Omental fat pad (tissue), 4 donors: ENCODE results near the gene TYW1B. TPM values are rescaled to one million over a fixed set of nuclear protein-coding genes. Genes with fewer than 3 reads are reported as not detected.
"Not testable (repeated sequence)": the region's sequence is repeated elsewhere in the genome, so short reads cannot be mapped to it uniquely, and the experiment has no call there.

ENCODE experiments used
- ATAC-seq: fragments of 150-250 bp; one replicate; pipeline ENCODE4 v1.9.1; 2016; ENCODE audit warnings: mild to moderate bottlenecking, moderate library complexity; ENCODE audit not compliant: low FRiP score
- DNase-seq: peaks from one replicate; pipeline ENCODE4 v3.0.0-alpha.2; 2019; ENCODE audit warnings: low spot score
- total RNA-seq, 4 donors: library from RNA; depleted of rRNA; stranded (reverse); fragments of >200 nt; gene quantifications; one replicate each; pipeline ENCODE4 v1.1.0, GENCODE V29; 2016
- TF ChIP-seq, protein P1 (sequence below), 3 donors: fragments of 450-650 bp; IDR thresholded peaks; one replicate each; pipeline ENCODE4 v1.5.1; 2016 to 2017; ENCODE audit warnings: antibody characterized with exemption in 3 of 3, mild to moderate bottlenecking in 3 of 3, moderate library complexity in 2 of 3

The TYW1B gene
- total RNA-seq, 4 donors from 2014 or later = 1.9 to 5.8 (median 3.1) TPM

DNA sequence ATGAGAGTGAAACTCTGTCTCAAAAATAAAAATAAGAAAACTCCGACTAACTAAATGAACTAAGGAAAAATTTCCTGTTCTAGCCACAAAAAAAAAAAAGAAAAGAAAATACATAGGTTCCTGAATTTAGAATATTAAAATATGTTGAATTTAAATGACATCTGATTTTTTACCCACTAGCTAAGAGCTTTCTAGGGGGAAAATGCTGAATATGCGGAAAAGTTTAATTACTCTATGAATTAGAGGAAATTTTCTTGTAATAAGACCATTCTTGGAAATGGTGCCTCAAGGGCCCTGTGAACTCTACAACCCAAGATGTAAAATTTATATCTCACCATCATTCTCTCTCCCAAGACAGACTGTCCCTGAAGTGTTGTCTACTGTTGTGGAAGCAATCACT, 250.9 kb downstream of the TYW1B start:
- TF ChIP-seq, protein P1, sequence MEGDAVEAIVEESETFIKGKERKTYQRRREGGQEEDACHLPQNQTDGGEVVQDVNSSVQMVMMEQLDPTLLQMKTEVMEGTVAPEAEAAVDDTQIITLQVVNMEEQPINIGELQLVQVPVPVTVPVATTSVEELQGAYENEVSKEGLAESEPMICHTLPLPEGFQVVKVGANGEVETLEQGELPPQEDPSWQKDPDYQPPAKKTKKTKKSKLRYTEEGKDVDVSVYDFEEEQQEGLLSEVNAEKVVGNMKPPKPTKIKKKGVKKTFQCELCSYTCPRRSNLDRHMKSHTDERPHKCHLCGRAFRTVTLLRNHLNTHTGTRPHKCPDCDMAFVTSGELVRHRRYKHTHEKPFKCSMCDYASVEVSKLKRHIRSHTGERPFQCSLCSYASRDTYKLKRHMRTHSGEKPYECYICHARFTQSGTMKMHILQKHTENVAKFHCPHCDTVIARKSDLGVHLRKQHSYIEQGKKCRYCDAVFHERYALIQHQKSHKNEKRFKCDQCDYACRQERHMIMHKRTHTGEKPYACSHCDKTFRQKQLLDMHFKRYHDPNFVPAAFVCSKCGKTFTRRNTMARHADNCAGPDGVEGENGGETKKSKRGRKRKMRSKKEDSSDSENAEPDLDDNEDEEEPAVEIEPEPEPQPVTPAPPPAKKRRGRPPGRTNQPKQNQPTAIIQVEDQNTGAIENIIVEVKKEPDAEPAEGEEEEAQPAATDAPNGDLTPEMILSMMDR (IDR thresholded peaks at IDR 0.05) = no peak
- no peak for DNase-seq
- no peak for ATAC-seq

DNA sequence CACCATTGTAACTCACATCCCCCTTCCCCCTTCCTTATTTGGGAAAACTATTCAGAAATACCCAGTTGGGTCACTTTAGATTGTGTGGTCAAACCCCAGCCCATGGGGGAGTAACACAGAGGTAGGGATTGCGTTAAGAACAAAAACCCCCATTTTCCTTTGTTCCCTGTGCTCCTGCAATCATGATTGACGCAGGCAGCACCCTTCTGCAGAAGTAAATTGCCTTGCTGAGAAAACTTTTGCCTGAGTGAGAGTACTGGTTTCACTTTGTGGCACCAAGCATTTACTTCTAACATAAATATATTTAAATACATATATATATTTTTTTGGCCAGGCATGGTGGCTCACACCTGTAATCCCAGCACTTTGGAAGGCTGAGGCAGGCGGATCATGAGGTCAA, 266.0 kb downstream of the TYW1B start:
- not testable (repeated sequence) for ATAC-seq, DNase-seq

DNA sequence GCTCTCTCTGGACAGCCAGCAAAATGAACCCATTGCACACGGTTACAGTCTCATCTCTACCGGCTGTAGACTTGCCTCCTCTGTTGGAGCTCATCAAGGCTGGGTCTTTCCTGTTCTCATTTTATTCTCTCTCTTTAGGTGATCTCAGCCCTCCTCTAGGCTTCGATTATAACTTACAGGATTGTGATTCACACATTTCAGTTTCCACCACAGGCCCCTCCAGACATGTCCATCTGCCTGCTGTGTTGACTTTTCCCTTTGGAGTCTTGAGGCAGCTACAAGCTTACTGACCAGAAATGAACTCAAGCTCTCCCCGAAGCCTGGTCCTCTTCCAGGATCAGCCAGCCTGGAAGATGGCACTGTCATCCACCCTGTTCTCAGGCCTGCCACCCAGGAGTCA, 268.5 kb downstream of the TYW1B start:
- ATAC-seq, DNase-seq: not testable (repeated sequence)

DNA sequence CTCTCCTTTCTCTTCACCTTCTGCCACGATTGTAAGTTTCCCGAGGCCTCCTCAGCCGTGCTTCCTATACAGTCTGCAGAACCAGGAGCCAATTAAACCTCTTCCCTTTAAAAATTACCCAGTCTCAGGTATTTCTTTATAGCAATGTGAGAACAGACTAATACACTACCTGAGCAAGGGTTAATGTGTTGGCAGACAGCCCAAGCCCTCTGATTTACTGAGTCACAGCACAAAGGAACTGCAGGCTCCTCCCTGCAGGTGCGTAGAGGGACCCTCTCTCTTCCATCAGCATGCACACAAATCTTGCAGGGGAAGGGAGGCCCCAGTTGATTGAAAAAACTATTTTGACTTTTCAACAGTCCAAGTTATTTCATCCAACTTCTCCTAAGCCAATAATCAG, 271.3 kb downstream of the TYW1B start:
- not testable (repeated sequence) for ATAC-seq, DNase-seq

DNA sequence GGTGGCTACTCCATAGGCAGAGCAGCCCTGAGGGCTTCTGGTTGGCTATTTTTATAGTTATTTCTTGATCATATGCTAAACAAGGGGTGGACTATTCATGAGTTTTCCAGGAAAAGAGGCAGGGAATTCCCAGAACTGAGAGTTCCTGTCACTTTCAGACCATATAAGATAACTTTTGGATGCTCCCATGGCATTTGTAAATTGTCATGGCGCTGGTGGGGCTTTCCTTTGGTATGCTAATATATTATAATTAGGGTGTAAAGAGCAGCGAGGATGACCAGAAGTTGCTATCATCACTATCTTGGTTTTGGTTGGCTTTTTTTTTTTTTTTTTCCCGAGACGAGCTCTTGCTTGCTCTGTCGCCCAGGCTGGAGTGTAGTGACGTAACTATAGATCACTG, 272.8 kb downstream of the TYW1B start:
- not testable (repeated sequence) for DNase-seq, ATAC-seq

DNA sequence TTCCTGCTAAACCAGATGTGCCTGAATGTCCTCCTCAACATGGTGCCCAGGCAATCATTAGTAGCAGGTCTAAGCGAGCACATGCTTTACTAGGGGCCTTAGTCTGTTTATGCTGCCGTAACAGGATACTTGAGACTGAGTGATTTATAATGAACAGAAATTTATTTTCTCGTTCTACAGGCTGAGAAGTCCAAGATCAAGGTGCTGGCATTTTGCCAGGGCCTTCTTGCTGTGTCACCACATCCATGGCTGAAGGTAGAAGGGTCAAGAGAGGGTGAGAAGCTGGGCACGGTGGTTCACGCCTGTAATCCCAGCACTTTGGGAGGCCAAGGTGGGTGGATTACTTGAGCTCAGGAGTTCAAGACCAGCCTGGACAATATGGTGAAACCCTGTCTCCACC, 273.6 kb downstream of the TYW1B start:
- not testable (repeated sequence) for DNase-seq, ATAC-seq

DNA sequence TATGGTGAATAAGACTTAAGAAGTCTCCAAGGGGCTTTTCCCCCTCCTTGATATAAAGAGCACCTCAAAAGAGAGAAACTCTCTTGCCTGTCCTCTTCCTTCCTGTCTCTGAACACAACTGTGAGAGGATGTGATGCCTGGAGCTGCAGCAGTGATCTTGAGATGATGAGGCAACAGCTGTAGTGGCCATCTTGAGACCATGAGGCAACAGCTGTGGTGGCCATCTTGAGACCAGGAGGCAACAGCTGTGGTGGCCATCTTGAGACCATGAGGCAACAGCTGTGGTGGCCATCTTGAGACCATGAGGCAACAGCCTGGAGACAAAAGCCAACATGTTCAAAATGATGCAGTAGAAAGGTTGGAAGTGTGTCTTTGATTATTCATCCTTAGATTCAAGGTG, 277.5 kb downstream of the TYW1B start:
- ATAC-seq, DNase-seq: not testable (repeated sequence)

DNA sequence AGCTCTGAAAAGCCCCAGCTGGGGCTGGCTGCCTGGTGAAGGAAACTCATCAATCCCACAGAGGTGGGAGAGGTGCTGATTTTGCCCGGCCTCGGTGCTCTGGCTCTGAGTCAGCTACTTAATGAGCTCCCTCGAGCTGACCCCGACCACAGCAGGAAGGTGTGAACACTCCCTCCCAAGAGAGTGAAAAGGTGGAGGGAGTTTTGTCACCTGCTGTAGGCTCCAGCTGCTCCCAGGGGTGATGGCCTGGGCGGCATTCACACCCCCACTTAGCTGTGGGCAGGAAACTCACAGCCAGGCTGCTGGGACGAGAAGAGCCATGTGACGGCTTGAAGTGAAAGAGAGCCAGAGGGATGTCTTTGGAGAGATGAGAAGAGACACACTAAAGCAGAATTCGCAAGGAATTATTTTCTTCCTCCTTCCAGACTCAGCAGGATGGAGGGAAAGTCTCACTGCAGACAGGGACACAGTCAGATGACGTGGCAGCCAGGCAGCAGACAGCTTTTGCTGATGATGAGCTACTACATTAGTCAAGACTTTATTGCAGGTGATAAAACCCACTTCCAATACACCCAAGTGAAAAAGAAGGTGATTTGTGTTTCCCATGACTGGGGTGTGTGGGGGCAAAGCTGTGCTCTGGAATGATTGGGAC, 281.3 kb downstream of the TYW1B start:
- not testable (repeated sequence) for ATAC-seq, DNase-seq

DNA sequence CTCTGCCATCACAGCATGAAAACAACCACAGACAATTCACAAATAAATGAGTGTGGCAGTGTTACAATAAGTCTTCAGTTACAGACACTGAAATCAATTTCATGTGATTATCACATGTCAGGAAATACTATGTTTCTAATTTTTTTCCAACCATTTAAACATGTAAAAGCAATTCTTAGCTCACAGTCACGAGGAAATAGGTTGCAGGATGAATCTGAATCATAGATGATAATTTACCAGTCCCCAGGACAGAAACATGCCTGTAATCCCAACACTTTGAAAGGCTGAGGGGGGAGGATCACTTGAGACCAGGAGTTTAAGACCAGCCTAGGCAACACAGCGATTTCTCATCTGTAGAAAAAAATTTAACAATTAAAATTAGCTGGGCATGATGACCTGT, 283.5 kb downstream of the TYW1B start:
- DNase-seq, ATAC-seq: not testable (repeated sequence)

DNA sequence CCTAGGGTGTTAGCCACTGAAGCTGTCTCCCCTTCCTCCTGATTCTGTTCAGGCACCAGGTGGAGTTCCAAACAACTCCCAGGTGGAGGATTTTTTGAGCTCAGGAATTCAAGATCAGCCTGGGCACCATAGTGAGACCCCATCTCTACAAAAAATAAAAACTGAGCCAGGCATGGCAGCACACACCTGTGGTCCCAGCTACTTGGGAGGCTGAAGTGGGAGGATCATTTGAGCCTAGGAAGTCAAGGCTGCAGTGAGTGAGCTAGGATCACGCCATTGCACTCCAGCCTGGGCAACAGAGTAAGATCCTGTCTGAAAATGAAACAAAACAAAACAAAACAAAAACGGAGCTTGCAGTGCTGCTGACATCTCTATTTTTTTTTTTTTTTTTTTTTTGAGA, 287.1 kb downstream of the TYW1B start:
- DNase-seq (no peak), ATAC-seq (no peak)
- TF ChIP-seq, protein P1 (IDR thresholded peaks at IDR 0.05) = no peak

DNA sequence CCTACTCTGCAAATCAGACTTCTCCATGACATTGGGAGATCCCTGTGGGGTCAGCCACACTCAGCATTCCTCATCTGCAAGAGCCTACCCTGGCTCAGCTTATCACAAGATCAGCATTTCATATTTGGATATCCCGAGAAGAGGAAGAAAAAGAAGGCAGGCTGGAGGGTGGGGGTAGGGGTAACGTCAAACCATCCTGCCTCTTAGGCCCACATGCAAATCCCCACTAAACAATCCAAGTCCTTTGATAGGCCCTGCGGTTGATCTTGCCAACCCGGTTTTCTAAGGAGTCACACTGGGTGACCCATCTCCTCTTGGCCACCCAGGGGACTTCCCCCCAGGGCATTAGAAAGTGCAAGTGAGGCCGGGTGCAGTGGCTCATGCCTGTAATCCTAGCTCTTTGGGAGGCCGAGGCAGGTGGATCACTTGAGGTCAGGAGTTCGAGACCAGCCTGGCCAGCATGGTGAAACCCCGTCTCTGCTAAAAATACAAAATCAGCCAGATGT, 287.8 kb downstream of the TYW1B start:
- no peak for DNase-seq
- no peak for ATAC-seq
- TF ChIP-seq, protein P1 (IDR thresholded peaks at IDR 0.05) = no peak

DNA sequence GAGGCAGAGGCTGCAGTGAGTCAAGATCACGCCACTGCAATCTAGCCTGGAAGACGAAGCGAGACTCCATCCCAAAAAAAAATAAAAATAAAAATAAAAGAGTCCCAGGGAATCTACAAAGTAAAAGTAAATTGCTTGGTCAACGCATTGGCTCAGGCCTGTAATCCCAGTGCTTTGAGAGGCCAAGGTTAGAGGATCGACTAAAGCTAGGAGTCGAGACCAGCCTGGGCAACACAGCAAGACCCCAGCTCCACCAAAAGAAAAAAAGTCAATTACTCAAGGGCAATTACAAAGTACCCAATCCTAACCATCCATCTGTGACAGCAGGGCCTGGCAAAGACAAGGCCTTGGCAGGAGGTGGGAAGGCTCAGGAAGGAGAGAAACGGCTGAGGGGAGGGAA, 288.3 kb downstream of the TYW1B start:
- ATAC-seq = no peak
- TF ChIP-seq, protein P1 (IDR thresholded peaks at IDR 0.05) = no peak
- DNase-seq = no peak
